Right ventricle myocardium inferior (tissue), 1 donor: Measurements from ENCODE around the gene AKAP13. TPM values are rescaled to one million over a fixed set of nuclear protein-coding genes. Genes with fewer than 3 reads are reported as not detected.

Experiments
- ATAC-seq: fragments of 200-7000 bp; cut with Tn5 transposase; one replicate; pipeline ENCODE4 v1.9.1; 2020; ENCODE audit warnings: mild to moderate bottlenecking, moderate library complexity
- DNase-seq: peaks from one replicate; pipeline ENCODE4 v3.0.0; 2021; ENCODE audit errors: missing footprints
- intact Hi-C: fragments of 100-400 bp; cut with DNase I; formaldehyde crosslinking; loops from one replicate; pipeline ENCODE4 v1.11.0; 2022
- total RNA-seq: library from RNA; stranded (reverse); fragmentation: NEBNext Ultra II Directional; extraction: Animal tissue kit (Norgen Biotek cat#: 25700); gene quantifications from one replicate; pipeline ENCODE4 v1.2.1, GENCODE V29; 2021
- donor health status: DM: no; HTN: yes; CAD: no; lungs with severe emphysema.

Gene AKAP13
- total RNA-seq, 1 donor from 2014 or later, result 292 TPM

DNA sequence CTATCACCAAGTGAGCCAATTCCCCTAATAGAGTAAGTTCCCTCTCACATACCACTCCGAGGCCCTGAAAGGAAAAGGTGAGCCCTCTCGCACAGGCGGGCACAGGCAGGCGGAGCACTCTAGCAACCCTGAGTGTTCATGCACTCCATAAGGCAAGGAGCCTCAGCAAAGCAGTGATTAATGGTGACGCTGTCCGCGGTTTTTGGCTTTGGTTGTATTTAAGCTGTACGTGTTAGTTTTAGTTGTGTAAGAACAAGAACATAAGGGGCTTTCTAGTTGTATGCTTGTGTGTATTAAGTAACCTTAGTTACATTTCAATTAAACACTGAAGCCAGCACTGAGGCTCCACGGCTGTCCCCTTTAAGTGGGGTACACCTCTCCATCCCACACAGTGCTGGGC is 381.2 kb downstream of the AKAP13 start:
- intact Hi-C loops, result no loop called here
- no peak for DNase-seq
- ATAC-seq, result no peak

GRCh38 chr15:85762039-85762755 is 381.8 kb downstream of the AKAP13 start:
- ATAC-seq (no peak), DNase-seq (no peak)
- intact Hi-C loops, result no loop called here

GRCh38 chr15:85762756-85763127 is 382.3 kb downstream of the AKAP13 start:
- intact Hi-C loops, result no loop called here

DNA sequence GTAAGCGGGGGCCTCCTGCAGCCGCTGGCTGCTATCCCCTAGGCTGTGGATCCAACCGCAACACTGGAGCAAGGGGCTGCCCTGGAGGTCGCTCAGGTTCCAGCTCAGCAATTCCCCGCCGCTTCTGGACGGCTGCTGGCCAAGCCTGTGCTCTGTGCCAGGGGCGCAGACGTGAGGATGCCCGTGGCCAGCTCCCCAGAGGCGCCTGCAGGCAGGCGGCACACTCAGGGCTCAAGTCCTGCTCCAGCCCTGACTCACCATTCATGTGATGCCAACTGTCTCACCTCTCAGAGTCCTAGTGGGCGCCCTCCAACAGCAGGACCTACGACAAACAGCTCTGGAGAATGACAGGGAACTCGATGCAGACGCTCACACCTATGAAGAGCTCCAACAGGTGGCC is 382.8 kb downstream of the AKAP13 start:
- no peak for DNase-seq
- intact Hi-C loops, result no loop called here

More at GRCh38 chr15:85762756-85763127, 382.3 kb downstream of the AKAP13 start:
- no peak for DNase-seq
- peak; percentile 56 for ATAC-seq

GRCh38 chr15:85763673-85764633 is 383.6 kb downstream of the AKAP13 start:
- DNase-seq (peak; percentile 56), ATAC-seq (peak; percentile 1)
- intact Hi-C loops, result no loop called here

More for the DNA sequence above, 382.8 kb downstream of the AKAP13 start:
- peak; percentile 80 for ATAC-seq

GRCh38 chr15:85764649-85765277 is 384.4 kb downstream of the AKAP13 start:
- ATAC-seq (no peak), DNase-seq (peak; percentile 57)
- intact Hi-C loops, result no loop called here

- intact Hi-C loops, result no loop called here
- ATAC-seq, result no peak
- peak; percentile 50 for DNase-seq
These were observed 385.8 kb downstream of the AKAP13 start for GRCh38 chr15:85766001-85766831.

- ATAC-seq (no peak), DNase-seq (peak; percentile 47)
- intact Hi-C loops, result no loop called here
These were observed 387.6 kb downstream of the AKAP13 start for GRCh38 chr15:85767785-85768529.

DNA sequence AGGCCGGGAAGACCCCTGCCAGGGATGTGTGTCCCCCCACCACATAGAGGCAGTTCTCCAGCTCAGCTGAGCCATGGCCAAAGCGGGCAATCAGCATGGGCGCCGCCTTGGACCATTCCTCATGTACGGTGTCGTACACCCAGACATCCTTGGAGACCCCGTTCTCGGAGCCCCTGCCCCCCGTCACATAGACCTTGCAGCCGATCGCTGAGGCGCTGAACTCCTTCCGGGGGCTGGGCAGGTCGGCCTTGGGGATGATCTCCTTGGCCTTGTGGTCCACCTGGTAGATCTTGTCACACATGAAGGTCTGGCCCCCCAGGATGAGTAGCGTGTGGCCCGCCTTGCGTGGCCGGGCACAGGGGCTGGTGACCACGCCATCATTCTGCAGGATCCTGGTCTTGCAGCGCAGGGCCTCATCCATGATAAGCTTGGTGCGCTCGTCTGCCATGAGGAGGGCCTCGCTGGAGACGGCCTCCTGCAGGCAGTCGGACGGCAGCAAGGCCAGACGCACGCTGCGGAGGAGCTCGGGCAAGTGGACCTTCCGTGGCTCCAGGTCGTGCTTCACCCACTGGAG is 388.3 kb downstream of the AKAP13 start:
- DNase-seq, result peak; percentile 54

DNA sequence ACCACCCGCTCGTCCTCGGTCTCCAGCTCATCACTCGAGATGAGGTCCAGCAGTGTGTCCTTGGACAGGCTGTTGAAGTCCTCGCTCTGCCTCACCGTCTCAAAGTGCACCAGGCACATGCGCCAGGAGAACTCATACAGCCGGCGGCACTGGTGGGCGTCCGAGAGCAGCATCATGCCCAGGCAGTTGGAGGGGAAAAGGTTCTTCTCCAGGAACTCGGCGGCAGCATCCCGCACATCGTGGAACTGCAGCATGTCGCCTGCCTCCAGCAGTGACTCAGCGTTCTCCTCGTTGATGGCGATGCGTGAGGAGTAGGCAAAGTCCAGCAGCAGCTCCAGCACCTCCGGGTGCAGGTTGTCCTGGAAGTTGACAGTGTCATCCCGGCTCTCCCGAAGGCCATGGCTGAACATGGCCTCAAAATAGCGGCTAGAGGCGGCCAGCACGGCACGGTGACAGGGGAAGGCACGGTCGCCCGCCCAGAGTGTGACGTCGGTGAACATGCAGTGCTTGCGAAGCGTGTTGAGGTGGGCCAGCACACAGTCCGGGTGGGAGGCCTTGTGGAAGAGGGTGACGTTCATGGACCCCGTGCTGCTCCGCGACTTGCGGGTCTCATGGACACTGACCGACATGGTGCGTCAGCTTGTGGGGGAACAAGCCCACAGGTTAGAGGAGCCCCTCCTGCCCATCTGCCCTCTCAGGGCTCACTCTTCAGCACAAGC is 388.9 kb downstream of the AKAP13 start:
- ATAC-seq (no peak), DNase-seq (peak; percentile 45)
- intact Hi-C loops, result no loop called here

More for the DNA sequence above, 388.3 kb downstream of the AKAP13 start:
- intact Hi-C loops, result no loop called here
- no peak for ATAC-seq

DNA sequence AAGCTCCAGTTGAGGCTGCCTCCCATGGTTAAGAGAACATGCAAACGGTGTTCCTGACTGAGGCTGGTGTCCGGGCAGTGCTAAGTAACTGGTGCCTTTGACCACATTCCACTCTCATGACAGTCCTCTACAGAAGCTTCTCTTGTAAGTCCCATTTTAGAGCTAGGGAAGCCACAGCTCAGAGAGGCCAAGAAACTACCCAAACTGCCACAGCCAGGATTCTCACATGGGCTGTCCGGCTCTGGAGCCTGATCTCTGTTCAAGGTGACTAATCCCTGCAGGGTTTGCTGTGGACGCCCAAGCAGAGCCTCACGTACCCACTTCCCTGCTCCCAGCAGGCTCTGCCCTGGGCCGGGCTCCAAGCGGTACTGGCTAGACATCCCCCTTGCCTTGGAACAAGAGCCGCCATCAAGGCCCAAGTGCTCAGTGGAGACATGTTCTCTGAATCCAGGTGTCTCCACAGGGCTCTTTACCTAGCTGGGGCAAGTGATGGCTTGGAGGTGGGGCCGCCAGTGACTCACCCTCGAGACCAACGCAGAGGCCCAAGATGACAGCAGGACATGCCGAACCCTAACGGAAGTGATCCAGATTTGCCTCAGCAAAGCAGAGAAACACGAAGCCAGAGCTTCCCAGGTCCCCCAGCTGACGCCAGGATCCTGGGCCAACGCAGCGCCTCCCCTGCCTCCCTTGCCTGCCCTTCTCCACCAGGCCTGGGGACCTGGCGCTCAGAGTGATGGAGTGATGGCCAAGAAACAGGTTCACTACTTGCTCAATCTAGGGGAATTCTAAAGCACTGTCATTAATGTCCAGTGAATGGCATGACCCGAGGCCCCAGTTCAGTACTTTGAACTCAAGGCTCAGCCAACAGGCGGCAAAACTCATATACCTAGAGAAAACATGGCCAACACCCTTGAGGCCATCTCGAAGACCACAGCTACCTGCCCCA is 390.0 kb downstream of the AKAP13 start:
- intact Hi-C loops, result no loop called here

DNA sequence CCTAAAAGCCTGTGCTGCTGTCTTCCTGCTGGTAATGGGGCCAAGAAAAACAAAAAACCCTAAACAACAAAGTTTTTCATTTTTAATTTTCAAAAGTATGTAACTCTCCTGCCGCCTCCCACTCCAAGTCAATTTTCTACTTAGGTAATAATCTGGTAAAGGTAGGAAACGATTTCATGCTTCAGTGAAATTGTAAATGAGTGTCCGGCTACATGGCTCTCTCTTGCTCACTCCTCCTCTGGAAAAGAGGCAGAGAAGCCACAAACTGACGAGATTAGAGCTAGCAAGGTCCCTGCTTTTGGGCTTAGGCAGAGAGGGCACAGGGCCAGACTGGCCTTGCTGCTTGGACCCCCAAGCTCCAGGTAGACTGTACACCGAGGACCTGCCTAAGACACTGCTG is 390.9 kb downstream of the AKAP13 start:
- ATAC-seq (no peak), DNase-seq (no peak)
- intact Hi-C loops, result no loop called here

More for the DNA sequence above, 390.0 kb downstream of the AKAP13 start:
- DNase-seq (no peak), ATAC-seq (no peak)

GRCh38 chr15:85771781-85772445 is 391.5 kb downstream of the AKAP13 start:
- ATAC-seq, result peak; percentile 69
- intact Hi-C loops, result no loop called here
- DNase-seq, result peak; percentile 80

GRCh38 chr15:85772668-85773067 is 392.3 kb downstream of the AKAP13 start:
- peak; percentile 21 for ATAC-seq
- DNase-seq, result peak; percentile 57
- intact Hi-C loops, result no loop called here

DNA sequence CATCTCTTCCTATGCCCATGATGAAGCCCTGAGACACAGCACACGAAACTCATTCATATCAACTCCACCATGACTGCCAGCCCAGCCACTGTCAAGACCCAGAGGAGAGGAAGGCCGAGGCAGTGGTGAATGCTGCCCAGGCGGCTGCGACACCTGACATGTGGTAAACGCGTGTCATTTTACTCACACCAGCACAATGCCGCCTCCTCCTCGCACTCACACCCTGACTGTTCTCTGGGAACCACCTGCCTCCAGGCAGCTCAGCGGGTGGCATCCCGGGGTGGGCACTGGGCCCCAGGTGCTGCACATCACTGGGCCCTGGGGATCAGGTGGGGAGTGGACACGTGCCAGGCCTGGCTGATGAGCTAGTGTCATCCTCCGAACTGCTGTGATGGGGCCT is 392.8 kb downstream of the AKAP13 start:
- ATAC-seq, result no peak
- DNase-seq, result peak; percentile 62
- intact Hi-C loops, result no loop called here
